Nephron (organoid): ENCODE measurements around the gene MDM4.
A peak's percentile ranks its signal among the peaks of the same experiment; 100 is the strongest.
"Not testable (repeated sequence)": the region's sequence is repeated elsewhere in the genome, so short reads cannot be mapped to it uniquely, and the experiment has no call there.

Experiments used
- H3K27ac Mint-ChIP-seq, 3 experiments: 2 replicates each; pipeline ENCODE4 v1.8.0; 2020; ENCODE audit warnings: mixed read lengths in 3 of 3, mild to moderate bottlenecking in 2 of 3, moderate library complexity in 1 of 3
- H3K27me3 Mint-ChIP-seq: 2 replicates; pipeline ENCODE4 v1.8.0; 2021; ENCODE audit warnings: low read depth, mild to moderate bottlenecking, moderate library complexity, mixed read lengths
- H3K36me3 Mint-ChIP-seq: 2 replicates; pipeline ENCODE4 v1.8.0; 2020; ENCODE audit warnings: low read depth, mixed read lengths
- H3K4me1 Mint-ChIP-seq: 2 replicates; pipeline ENCODE4 v1.8.0; 2020; ENCODE audit warnings: mixed read lengths
- H3K4me3 Mint-ChIP-seq, 3 experiments: 2 replicates each; pipeline ENCODE4 v1.8.0; 2020; ENCODE audit warnings: mild to moderate bottlenecking in 3 of 3, mixed read lengths in 3 of 3, moderate library complexity in 2 of 3
- H3K9me3 Mint-ChIP-seq: 2 replicates; pipeline ENCODE4 v1.8.0; 2020; ENCODE audit warnings: mixed read lengths
- TF ChIP-seq, protein P1 (sequence below), 3 experiments: fragments of 200-600 bp; sonication (generic); IDR thresholded peaks; one replicate each; pipeline ENCODE4 v1.5.0; 2021; ENCODE audit warnings: antibody characterized with exemption in 3 of 3; ENCODE audit not compliant: unreplicated experiment in 3 of 3

Gene MDM4

DNA sequence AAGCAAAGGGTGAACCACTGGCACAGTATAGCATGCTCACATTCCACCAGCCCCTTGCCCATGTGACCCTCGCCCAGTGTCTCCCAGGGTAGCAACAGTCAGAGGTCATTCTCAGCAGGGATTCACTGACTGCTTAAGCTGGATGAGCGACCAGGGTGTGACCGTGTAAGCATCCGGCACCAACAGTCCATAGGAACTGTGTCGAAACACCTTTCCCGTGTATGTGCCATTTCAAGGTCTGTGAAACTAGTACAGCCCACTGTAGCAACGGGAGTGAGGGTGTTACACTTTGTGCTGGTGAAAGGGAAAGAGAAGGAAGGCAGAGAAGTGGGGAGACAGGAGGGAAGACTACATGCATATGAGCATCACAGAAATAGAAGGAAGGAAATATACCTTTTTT lies 32.4 kb upstream of the MDM4 start:
- peaks cover 5% of the 10 kb centered on the region for H3K27me3 Mint-ChIP-seq
- H3K9me3 Mint-ChIP-seq = no peaks in the 10 kb centered on the region
- peak overlapping the region in 1 of 3 experiments; percentile 41 for H3K27ac Mint-ChIP-seq
- TF ChIP-seq, protein P1, sequence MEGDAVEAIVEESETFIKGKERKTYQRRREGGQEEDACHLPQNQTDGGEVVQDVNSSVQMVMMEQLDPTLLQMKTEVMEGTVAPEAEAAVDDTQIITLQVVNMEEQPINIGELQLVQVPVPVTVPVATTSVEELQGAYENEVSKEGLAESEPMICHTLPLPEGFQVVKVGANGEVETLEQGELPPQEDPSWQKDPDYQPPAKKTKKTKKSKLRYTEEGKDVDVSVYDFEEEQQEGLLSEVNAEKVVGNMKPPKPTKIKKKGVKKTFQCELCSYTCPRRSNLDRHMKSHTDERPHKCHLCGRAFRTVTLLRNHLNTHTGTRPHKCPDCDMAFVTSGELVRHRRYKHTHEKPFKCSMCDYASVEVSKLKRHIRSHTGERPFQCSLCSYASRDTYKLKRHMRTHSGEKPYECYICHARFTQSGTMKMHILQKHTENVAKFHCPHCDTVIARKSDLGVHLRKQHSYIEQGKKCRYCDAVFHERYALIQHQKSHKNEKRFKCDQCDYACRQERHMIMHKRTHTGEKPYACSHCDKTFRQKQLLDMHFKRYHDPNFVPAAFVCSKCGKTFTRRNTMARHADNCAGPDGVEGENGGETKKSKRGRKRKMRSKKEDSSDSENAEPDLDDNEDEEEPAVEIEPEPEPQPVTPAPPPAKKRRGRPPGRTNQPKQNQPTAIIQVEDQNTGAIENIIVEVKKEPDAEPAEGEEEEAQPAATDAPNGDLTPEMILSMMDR (IDR thresholded peaks at IDR 0.05; ENCODE audit: unreplicated experiment in 3 of 3) = no peak
- peaks cover 3% of the 10 kb centered on the region for H3K36me3 Mint-ChIP-seq
- H3K4me3 Mint-ChIP-seq = no peak overlapping the region
- H3K4me1 Mint-ChIP-seq = peaks cover 58% of the 10 kb centered on the region

DNA sequence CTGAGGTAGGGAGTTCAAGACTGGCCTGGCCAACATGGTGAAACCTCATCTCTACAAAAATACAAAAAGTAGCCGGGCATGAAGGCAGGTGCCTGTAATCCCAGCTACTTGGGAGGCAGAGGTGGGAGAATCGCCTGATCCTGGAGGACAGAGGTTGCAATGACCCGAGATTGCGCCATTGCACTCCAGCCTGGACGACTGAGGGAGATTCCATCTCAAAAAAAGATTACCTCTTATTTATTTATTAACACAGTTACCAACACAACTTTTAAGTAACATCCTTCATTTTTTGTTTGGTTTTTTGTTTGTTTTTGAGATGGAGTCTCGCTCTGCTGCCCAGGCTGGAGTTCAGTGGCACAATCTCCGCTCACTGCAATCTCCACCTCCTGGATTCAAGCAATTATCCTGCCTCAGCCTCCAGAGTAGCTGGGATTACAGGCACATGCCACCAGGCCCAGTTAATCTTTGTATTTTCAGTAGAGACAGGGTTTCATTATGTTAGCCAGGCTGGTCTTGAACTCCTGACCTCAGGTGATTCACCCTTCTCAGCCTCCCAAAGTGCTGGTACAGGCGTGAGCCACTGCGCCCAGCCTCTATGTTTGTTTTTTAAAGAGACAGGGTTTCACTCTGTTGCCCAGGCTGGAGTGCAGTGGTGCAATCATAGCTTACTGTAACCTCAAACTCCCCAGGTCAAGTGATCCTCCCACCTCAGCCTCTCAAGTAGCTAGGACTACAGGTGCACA lies 29.5 kb upstream of the MDM4 start:
- H3K9me3 Mint-ChIP-seq, H3K36me3 Mint-ChIP-seq, H3K4me3 Mint-ChIP-seq, H3K27me3 Mint-ChIP-seq, H3K27ac Mint-ChIP-seq: not testable (repeated sequence)
- H3K4me1 Mint-ChIP-seq = peaks cover 30% of the 10 kb centered on the region

DNA sequence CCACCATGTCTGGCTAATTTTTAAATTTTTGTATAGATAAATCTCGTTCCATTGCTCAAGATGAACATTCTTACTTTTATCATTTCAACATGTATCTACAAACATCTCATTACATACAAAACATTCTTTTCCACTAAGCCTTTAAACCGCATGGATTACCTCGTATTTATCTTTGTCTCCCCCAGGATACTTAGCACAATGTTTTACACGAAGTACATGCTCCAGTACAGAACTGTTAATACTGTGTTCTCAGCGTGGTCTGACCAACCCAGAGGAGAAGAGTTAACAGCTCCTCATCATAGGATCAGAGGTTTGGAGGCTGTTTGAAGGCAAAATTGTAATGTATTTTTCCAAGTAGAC lies 29.0 kb upstream of the MDM4 start:
- peaks cover 30% of the 10 kb centered on the region for H3K4me1 Mint-ChIP-seq
- peaks cover 3% of the 10 kb centered on the region for H3K36me3 Mint-ChIP-seq
- no peak overlapping the region for H3K27ac Mint-ChIP-seq
- TF ChIP-seq, protein P1 (IDR thresholded peaks at IDR 0.05; ENCODE audit: unreplicated experiment in 3 of 3) = no peak
- H3K27me3 Mint-ChIP-seq = no peaks in the 10 kb centered on the region
- no peaks in the 10 kb centered on the region for H3K9me3 Mint-ChIP-seq
- H3K4me3 Mint-ChIP-seq = no peak overlapping the region

- peaks cover 39% of the 10 kb centered on the region for H3K4me1 Mint-ChIP-seq
- no peaks in the 10 kb centered on the region for H3K9me3 Mint-ChIP-seq
- TF ChIP-seq, protein P1 (IDR thresholded peaks at IDR 0.05; ENCODE audit: unreplicated experiment in 3 of 3) = no peak
- peaks cover 6% of the 10 kb centered on the region for H3K27me3 Mint-ChIP-seq
- peak overlapping the region in 2 of 3 experiments; percentile 85 to 88 for H3K27ac Mint-ChIP-seq
- H3K4me3 Mint-ChIP-seq = peak overlapping the region; percentile 89 to 95 (median 91)
- H3K36me3 Mint-ChIP-seq = peaks cover 3% of the 10 kb centered on the region
Measured at GRCh38 chr1:204491655-204492054, 24.6 kb upstream of the MDM4 start.

DNA sequence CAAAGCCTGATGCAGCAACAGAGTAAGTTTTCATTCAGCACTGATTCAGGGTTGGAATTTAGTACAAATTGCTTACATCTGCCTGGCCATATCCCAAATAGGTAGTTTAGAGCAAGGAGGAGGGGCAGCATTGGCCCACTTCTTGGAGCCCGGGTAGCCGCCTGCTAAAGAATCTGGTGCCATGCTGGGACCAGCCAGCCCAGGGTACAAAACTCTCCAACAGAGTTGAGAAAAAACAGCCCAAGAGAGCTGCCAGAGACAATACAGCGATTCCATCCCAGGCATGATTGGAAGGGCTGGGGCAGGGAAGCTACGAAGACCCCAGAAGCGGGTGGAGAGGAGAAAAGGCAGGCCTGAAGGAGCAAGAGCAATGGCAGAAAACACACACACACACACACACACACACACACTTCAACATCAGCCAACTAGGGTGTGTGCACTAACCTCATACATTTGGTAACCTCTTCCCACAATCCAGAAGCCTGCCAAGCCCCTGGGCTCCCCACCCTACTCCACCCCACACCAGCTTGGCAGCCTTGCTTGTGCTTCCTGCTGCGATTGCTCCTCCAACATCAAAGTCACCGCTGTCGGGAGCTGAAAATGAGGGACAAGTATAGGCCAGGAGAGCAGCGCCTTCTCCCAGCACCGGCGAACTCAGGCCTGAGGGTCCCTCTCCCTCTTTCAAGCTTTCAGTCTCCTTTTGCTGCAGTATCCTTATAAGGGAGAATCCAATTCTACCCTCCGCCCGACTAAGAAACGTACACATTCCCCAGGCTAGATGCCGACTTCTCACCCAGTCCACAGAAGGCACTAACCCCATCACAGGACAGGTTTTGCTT lies 22.8 kb upstream of the MDM4 start:
- Mint-ChIP-seq H3K27me3 (peaks cover 6% of the 10 kb centered on the region), H3K9me3 (no peaks in the 10 kb centered on the region), H3K27ac (peak overlapping the region; percentile 83 to 88 (median 85)), H3K4me3 (peak overlapping the region; percentile 89 to 95 (median 91)), H3K4me1 (peaks cover 34% of the 10 kb centered on the region), H3K36me3 (peaks cover 3% of the 10 kb centered on the region)
- TF ChIP-seq, protein P1 (IDR thresholded peaks at IDR 0.05; ENCODE audit: unreplicated experiment in 3 of 3) = no peak

GRCh38 chr1:204493984-204494280 lies 22.3 kb upstream of the MDM4 start:
- Mint-ChIP-seq H3K9me3 (no peaks in the 10 kb centered on the region), H3K4me1 (peaks cover 34% of the 10 kb centered on the region), H3K4me3 (peak overlapping the region; percentile 89 to 95 (median 91)), H3K36me3 (no peaks in the 10 kb centered on the region), H3K27ac (peak overlapping the region; percentile 83 to 88 (median 85)), H3K27me3 (peaks cover 10% of the 10 kb centered on the region)
- TF ChIP-seq, protein P1 (IDR thresholded peaks at IDR 0.05; ENCODE audit: unreplicated experiment in 3 of 3) = no peak
